ENCODE measurements around the gene WNT16. TPM values are rescaled to one million over a fixed set of nuclear protein-coding genes. Genes with fewer than 3 reads are reported as not detected.
"Not testable (repeated sequence)": the region's sequence is repeated elsewhere in the genome, so short reads cannot be mapped to it uniquely, and the experiment has no call there.

The WNT16 gene
- not detected in 2 replicates for total RNA-seq

GRCh38 chr7:121328508-121329190, at the start of gene WNT16:
Gene WNT16 (plus strand): TSS chr7:121329000. CDS start chr7:121329293, 293 bp downstream.
- H3K36me3 Mint-ChIP-seq (ENCODE audit: low read depth), result no peaks in the 10 kb centered on the region
- no peak for DNase-seq
- intact Hi-C loops (cut with micrococcal nuclease), result loop anchor here (5.0 kb wide), 1 partner anchor 336 kb away; no protein-coding TSS in a partner anchor
- H3K4me3 Mint-ChIP-seq, result peak within 1 kb of the TSS; percentile 71
- no peak within 1 kb of the TSS for H3K27ac Mint-ChIP-seq
- H3K4me1 Mint-ChIP-seq, result peaks cover 9% of the 10 kb centered on the region
- H3K9me3 Mint-ChIP-seq, result no peaks in the 10 kb centered on the region
- H3K27me3 Mint-ChIP-seq, result peaks cover 57% of the 10 kb centered on the region

- Mint-ChIP-seq H3K27me3 (peaks cover 16% of the 10 kb centered on the region), H3K27ac (peak overlapping the region; percentile 43), H3K9me3 (peaks cover 5% of the 10 kb centered on the region), H3K4me3 (peak overlapping the region; percentile 24), H3K36me3 (ENCODE audit: low read depth) (no peaks in the 10 kb centered on the region), H3K4me1 (peaks cover 19% of the 10 kb centered on the region)
- intact Hi-C loops (cut with micrococcal nuclease), result loop anchor here (1.0 to 5.0 kb wide), 6 partner anchors 8 to 328 kb away; partner anchors contain the start of genes FAM3C and ING3
- no peak for DNase-seq
Measured at GRCh38 chr7:121279060-121279620, 49.7 kb upstream of the WNT16 start.

- DNase-seq, result no peak
- peaks cover 15% of the 10 kb centered on the region for H3K27me3 Mint-ChIP-seq
- H3K4me3 Mint-ChIP-seq, result no peak overlapping the region
- no peaks in the 10 kb centered on the region for H3K36me3 Mint-ChIP-seq (ENCODE audit: low read depth)
- H3K9me3 Mint-ChIP-seq, result peaks cover 10% of the 10 kb centered on the region
- intact Hi-C loops (cut with micrococcal nuclease), result loop anchor here (1.0 to 5.0 kb wide), 6 partner anchors 7 to 329 kb away; partner anchors contain the start of genes FAM3C and ING3
- peaks cover 19% of the 10 kb centered on the region for H3K4me1 Mint-ChIP-seq
- H3K27ac Mint-ChIP-seq, result peak overlapping the region; percentile 43
Measured at GRCh38 chr7:121279822-121280221, 49.0 kb upstream of the WNT16 start.

GRCh38 chr7:121280656-121281055, 48.1 kb upstream of the WNT16 start:
- H3K4me3 Mint-ChIP-seq, result no peak overlapping the region
- H3K27me3 Mint-ChIP-seq, result peaks cover 13% of the 10 kb centered on the region
- peaks cover 12% of the 10 kb centered on the region for H3K9me3 Mint-ChIP-seq
- H3K4me1 Mint-ChIP-seq, result peaks cover 19% of the 10 kb centered on the region
- intact Hi-C loops (cut with micrococcal nuclease), result no loop called here
- no peak for DNase-seq
- no peak overlapping the region for H3K27ac Mint-ChIP-seq
- H3K36me3 Mint-ChIP-seq (ENCODE audit: low read depth), result no peaks in the 10 kb centered on the region

GRCh38 chr7:121282129-121282528, 46.7 kb upstream of the WNT16 start:
- Mint-ChIP-seq H3K4me1 (peaks cover 19% of the 10 kb centered on the region), H3K27ac (no peak overlapping the region), H3K36me3 (ENCODE audit: low read depth) (no peaks in the 10 kb centered on the region), H3K9me3 (peaks cover 12% of the 10 kb centered on the region), H3K27me3 (peaks cover 5% of the 10 kb centered on the region), H3K4me3 (no peak overlapping the region)
- intact Hi-C loops (cut with micrococcal nuclease), result no loop called here
- no peak for DNase-seq

GRCh38 chr7:121285066-121285667, 43.6 kb upstream of the WNT16 start:
- intact Hi-C loops (cut with micrococcal nuclease), result no loop called here
- H3K36me3 Mint-ChIP-seq (ENCODE audit: low read depth), result no peaks in the 10 kb centered on the region
- no peak overlapping the region for H3K4me3 Mint-ChIP-seq
- H3K9me3 Mint-ChIP-seq, result peaks cover 18% of the 10 kb centered on the region
- H3K27me3 Mint-ChIP-seq, result no peaks in the 10 kb centered on the region
- DNase-seq, result no peak
- peaks cover 1% of the 10 kb centered on the region for H3K4me1 Mint-ChIP-seq
- no peak overlapping the region for H3K27ac Mint-ChIP-seq

GRCh38 chr7:121286186-121286585, 42.6 kb upstream of the WNT16 start:
- H3K9me3 Mint-ChIP-seq, result peaks cover 18% of the 10 kb centered on the region
- intact Hi-C loops (cut with micrococcal nuclease), result no loop called here

GRCh38 chr7:121286742-121287734, 41.8 kb upstream of the WNT16 start:
- Mint-ChIP-seq H3K4me3 (no peak overlapping the region), H3K36me3 (ENCODE audit: low read depth) (no peaks in the 10 kb centered on the region), H3K9me3 (peaks cover 18% of the 10 kb centered on the region), H3K27me3 (no peaks in the 10 kb centered on the region), H3K4me1 (peaks cover 1% of the 10 kb centered on the region), H3K27ac (peak overlapping the region; percentile 17)
- intact Hi-C loops (cut with micrococcal nuclease), result loop anchor here (1.0 kb wide), 1 partner anchor 8 kb away; no protein-coding TSS in a partner anchor
- no peak for DNase-seq

More at GRCh38 chr7:121286186-121286585, 42.6 kb upstream of the WNT16 start:
- Mint-ChIP-seq H3K27ac (no peak overlapping the region), H3K4me1 (peaks cover 1% of the 10 kb centered on the region), H3K36me3 (ENCODE audit: low read depth) (no peaks in the 10 kb centered on the region), H3K4me3 (no peak overlapping the region), H3K27me3 (no peaks in the 10 kb centered on the region)
- DNase-seq, result no peak

GRCh38 chr7:121288894-121289293, 39.9 kb upstream of the WNT16 start:
- peaks cover 15% of the 10 kb centered on the region for H3K9me3 Mint-ChIP-seq
- H3K4me3 Mint-ChIP-seq, result no peak overlapping the region
- intact Hi-C loops (cut with micrococcal nuclease), result no loop called here
- DNase-seq, result no peak
- no peak overlapping the region for H3K27ac Mint-ChIP-seq
- no peaks in the 10 kb centered on the region for H3K36me3 Mint-ChIP-seq (ENCODE audit: low read depth)
- no peaks in the 10 kb centered on the region for H3K27me3 Mint-ChIP-seq
- H3K4me1 Mint-ChIP-seq, result peaks cover 1% of the 10 kb centered on the region

- H3K9me3 Mint-ChIP-seq; intact Hi-C loops (cut with micrococcal nuclease); H3K4me3 Mint-ChIP-seq; H3K4me1 Mint-ChIP-seq; DNase-seq; H3K27ac Mint-ChIP-seq; H3K27me3 Mint-ChIP-seq; H3K36me3 Mint-ChIP-seq (ENCODE audit: low read depth): not testable (repeated sequence)
Measured at GRCh38 chr7:121289930-121290329, 38.9 kb upstream of the WNT16 start.

GRCh38 chr7:121294448-121294992, 34.3 kb upstream of the WNT16 start:
- Mint-ChIP-seq H3K36me3 (ENCODE audit: low read depth) (no peaks in the 10 kb centered on the region), H3K4me3 (no peak overlapping the region), H3K27me3 (peaks cover 1% of the 10 kb centered on the region), H3K4me1 (no peaks in the 10 kb centered on the region), H3K27ac (no peak overlapping the region), H3K9me3 (peaks cover 3% of the 10 kb centered on the region)
- no peak for DNase-seq
- intact Hi-C loops (cut with micrococcal nuclease), result no loop called here

GRCh38 chr7:121297843-121298242, 31.0 kb upstream of the WNT16 start:
- no peaks in the 10 kb centered on the region for H3K36me3 Mint-ChIP-seq (ENCODE audit: low read depth)
- no peak overlapping the region for H3K27ac Mint-ChIP-seq
- H3K27me3 Mint-ChIP-seq, result peaks cover 4% of the 10 kb centered on the region
- no peak for DNase-seq
- no peak overlapping the region for H3K4me3 Mint-ChIP-seq
- intact Hi-C loops (cut with micrococcal nuclease), result no loop called here
- no peaks in the 10 kb centered on the region for H3K9me3 Mint-ChIP-seq
- no peaks in the 10 kb centered on the region for H3K4me1 Mint-ChIP-seq

- no peaks in the 10 kb centered on the region for H3K9me3 Mint-ChIP-seq
- intact Hi-C loops (cut with micrococcal nuclease), result no loop called here
- H3K4me1 Mint-ChIP-seq, result no peaks in the 10 kb centered on the region
- DNase-seq, result no peak
- H3K27ac Mint-ChIP-seq, result no peak overlapping the region
- H3K27me3 Mint-ChIP-seq, result peaks cover 4% of the 10 kb centered on the region
- no peaks in the 10 kb centered on the region for H3K36me3 Mint-ChIP-seq (ENCODE audit: low read depth)
- H3K4me3 Mint-ChIP-seq, result no peak overlapping the region
Measured at GRCh38 chr7:121298831-121299239, 30.0 kb upstream of the WNT16 start.

All from activated CD4-positive, alpha-beta T cell treated with anti-CD3 and anti-CD28 coated beads, Interleukin-2, amount 10 ng/mL, durations not matched to agents 24 days and 14 days (primary cell).